ENCODE data around the gene GPR39.

GPR39 gene

GRCh38 chr2:132463719-132464118, 47.1 kb downstream of the GPR39 start:
- ATAC-seq, result no peak
- TF ChIP-seq CSDC2 (CRISPR knock-in tag; IDR thresholded peaks at IDR 0.05), result no peak

DNA sequence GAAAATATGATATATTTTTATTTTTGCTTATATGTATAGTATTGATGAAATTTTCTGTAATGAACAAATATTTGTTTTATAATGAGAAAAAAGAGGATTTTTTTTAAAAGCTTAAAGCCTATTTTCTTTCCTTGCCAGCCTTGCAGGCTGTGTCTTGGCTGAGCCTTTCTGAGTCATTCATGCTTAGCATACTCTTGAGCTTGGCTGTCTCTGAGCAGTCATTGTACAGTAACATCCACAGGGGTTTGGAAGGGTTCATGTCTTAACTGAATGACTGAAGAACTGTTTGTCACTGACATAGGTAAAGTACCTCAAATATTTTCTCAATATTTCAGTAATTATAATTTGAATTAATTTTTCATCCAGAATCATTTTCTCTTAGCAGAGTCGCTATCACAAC, 49.3 kb downstream of the GPR39 start:
- ATAC-seq, result no peak
- no peak for TF ChIP-seq RARB (CRISPR knock-in tag; IDR thresholded peaks at IDR 0.05)
- no peak for TF ChIP-seq ARNTL (CRISPR knock-in tag; IDR thresholded peaks at IDR 0.05; ENCODE audit: borderline replicate concordance, low read depth)
- no peak for TF ChIP-seq TCF4 (CRISPR knock-in tag; IDR thresholded peaks at IDR 0.05; ENCODE audit: borderline replicate concordance)
- TF ChIP-seq, protein P1, sequence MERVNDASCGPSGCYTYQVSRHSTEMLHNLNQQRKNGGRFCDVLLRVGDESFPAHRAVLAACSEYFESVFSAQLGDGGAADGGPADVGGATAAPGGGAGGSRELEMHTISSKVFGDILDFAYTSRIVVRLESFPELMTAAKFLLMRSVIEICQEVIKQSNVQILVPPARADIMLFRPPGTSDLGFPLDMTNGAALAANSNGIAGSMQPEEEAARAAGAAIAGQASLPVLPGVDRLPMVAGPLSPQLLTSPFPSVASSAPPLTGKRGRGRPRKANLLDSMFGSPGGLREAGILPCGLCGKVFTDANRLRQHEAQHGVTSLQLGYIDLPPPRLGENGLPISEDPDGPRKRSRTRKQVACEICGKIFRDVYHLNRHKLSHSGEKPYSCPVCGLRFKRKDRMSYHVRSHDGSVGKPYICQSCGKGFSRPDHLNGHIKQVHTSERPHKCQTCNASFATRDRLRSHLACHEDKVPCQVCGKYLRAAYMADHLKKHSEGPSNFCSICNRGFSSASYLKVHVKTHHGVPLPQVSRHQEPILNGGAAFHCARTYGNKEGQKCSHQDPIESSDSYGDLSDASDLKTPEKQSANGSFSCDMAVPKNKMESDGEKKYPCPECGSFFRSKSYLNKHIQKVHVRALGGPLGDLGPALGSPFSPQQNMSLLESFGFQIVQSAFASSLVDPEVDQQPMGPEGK (CRISPR knock-in tag; IDR thresholded peaks at IDR 0.05; ENCODE audit: borderline replicate concordance), result no peak
- TF ChIP-seq ZNF565 (CRISPR knock-in tag; conservative IDR thresholded peaks at IDR 0.05; ENCODE audit: low read depth), result no peak
- no peak for TF ChIP-seq CSRNP3 (CRISPR knock-in tag; IDR thresholded peaks at IDR 0.05)
- TF ChIP-seq, protein P2, sequence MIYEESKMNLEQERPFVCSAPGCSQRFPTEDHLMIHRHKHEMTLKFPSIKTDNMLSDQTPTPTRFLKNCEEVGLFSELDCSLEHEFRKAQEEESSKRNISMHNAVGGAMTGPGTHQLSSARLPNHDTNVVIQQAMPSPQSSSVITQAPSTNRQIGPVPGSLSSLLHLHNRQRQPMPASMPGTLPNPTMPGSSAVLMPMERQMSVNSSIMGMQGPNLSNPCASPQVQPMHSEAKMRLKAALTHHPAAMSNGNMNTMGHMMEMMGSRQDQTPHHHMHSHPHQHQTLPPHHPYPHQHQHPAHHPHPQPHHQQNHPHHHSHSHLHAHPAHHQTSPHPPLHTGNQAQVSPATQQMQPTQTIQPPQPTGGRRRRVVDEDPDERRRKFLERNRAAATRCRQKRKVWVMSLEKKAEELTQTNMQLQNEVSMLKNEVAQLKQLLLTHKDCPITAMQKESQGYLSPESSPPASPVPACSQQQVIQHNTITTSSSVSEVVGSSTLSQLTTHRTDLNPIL (CRISPR knock-in tag; IDR thresholded peaks at IDR 0.05; ENCODE audit: low read depth), result no peak
- no peak for TF ChIP-seq OSR1 (CRISPR knock-in tag; IDR thresholded peaks at IDR 0.05)
- no peak for TF ChIP-seq ZNF8 (CRISPR knock-in tag; IDR thresholded peaks at IDR 0.05)

DNA sequence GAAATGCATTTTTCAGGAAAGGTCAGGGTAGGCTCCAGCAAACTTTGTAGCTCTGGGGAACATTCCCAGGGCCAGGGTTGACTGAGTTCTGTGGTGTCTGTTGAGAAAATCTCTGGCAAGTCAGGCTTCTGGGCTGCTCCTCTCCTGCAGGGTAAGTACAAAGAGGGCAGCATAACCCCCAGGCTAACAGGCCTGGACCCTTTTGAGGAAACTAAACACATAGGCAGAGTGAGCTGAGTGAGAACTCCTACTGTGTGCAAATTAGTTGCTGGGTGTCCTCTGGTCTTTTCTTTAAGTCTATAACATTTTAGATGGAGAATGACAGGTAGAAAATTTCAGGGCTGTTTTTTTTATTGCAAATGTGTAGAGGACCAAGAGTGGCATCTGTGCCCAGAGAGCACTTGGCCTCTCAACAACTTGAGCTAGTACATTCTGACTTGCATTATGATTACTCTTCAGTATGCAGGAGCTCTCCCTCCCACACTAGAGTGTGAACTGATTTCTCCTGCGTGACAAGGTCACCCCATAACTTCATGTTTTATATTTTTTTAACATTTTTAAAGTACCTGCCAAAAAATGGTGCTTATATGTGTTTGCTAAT, 49.9 kb downstream of the GPR39 start:
- TF ChIP-seq BACH2 (CRISPR knock-in tag; IDR thresholded peaks at IDR 0.05; ENCODE audit: borderline replicate concordance) (no peak), TOX (CRISPR knock-in tag; IDR thresholded peaks at IDR 0.05; ENCODE audit: borderline replicate concordance) (no peak)
- ATAC-seq, result no peak

DNA sequence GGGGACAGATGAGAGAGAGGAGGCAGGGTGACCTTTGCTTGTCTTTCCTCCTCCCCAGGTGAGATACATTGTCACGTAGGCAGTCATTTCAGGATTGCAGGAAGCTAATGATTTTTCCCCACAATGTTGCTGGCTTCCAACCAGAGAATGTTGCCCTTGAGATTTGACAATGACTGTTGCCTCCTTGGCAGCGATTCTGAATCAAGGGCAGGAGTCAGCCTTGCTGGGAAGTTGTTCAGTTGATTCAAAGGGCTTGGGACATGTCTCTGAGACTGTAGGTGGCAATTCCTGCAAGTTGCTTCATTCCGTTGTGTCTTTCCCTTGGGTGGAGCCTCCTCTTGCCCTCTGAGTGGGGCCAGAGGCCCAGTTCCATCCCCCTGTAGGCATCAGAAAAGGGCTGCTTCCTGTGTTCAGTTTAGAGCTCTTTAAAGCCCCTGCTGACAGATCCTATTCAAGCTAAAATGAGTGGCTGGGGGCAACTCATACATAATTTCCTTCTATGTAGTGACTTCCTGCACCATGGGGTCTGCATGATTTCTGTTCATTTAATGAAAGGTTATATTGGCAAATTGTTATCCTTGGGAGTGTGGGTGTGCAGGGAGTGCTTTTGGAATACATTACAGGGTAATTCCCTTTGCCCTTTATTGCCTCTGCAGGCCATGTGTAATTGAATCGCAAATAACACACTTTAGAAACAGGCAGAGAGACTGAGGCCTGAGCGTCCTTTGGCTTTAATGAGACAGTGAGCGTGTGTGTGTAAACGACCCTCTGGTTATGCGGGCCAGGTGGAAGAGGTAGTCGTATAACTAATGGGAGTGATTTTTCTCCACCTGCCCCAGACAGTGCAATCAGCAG, 52.4 kb downstream of the GPR39 start:
- no peak for ATAC-seq
- TF ChIP-seq, protein P1 (CRISPR knock-in tag; IDR thresholded peaks at IDR 0.05; ENCODE audit: borderline replicate concordance), result no peak
- TF ChIP-seq ISL1 (CRISPR knock-in tag; IDR thresholded peaks at IDR 0.05) (no peak), ZFP3 (CRISPR knock-in tag; IDR thresholded peaks at IDR 0.05) (no peak), BACH2 (CRISPR knock-in tag; IDR thresholded peaks at IDR 0.05; ENCODE audit: borderline replicate concordance) (no peak), PPARA (CRISPR knock-in tag; IDR thresholded peaks at IDR 0.05; ENCODE audit: borderline replicate concordance) (no peak), ESRRG (CRISPR knock-in tag; IDR thresholded peaks at IDR 0.05) (no peak), TCF4 (CRISPR knock-in tag; IDR thresholded peaks at IDR 0.05; ENCODE audit: borderline replicate concordance) (no peak), GLIS3 (CRISPR knock-in tag; IDR thresholded peaks at IDR 0.05) (no peak), OSR1 (CRISPR knock-in tag; IDR thresholded peaks at IDR 0.05) (no peak), CSDC2 (CRISPR knock-in tag; IDR thresholded peaks at IDR 0.05) (no peak), CSRNP3 (CRISPR knock-in tag; IDR thresholded peaks at IDR 0.05) (no peak)
- TF ChIP-seq, protein P2 (CRISPR knock-in tag; IDR thresholded peaks at IDR 0.05; ENCODE audit: low read depth), result no peak
